ENCODE measurements around the gene DENND11. TPM values are rescaled to one million over a fixed set of nuclear protein-coding genes. Genes with fewer than 3 reads are reported as not detected.

DENND11 gene
- total and polyA plus RNA-seq, 10 of the 15 experiments (the other 5 are each of a cell fraction or from before 2014, with no cell fraction given), result 2.7 to 47.0 (median 26.6) TPM

GRCh38 chr7:141688043-141688442, 13.9 kb downstream of the DENND11 start (continued):
- TF ChIP-seq WRNIP1 (IDR thresholded peaks at IDR 0.05; ENCODE audit: borderline replicate concordance, low read depth, low read length), result no peak
- no peak for TF ChIP-seq SIN3A (IDR thresholded peaks at IDR 0.05; ENCODE audit: low read depth, low read length)
- TF ChIP-seq LARP7 (IDR thresholded peaks at IDR 0.05), result no peak
- TF ChIP-seq NRF1 (conservative IDR thresholded peaks at IDR 0.05; ENCODE audit: low read depth, low read length), result no peak
- no peak for TF ChIP-seq PML (IDR thresholded peaks at IDR 0.05; ENCODE audit: low read length)
- TF ChIP-seq NFIC (IDR thresholded peaks at IDR 0.05; ENCODE audit: low read depth, low read length), result no peak
- no peak for TF ChIP-seq NR2C2 (IDR thresholded peaks at IDR 0.05; ENCODE audit: borderline replicate concordance, control insufficient read depth, insufficient read length, low read depth)
- no peak for TF ChIP-seq SMARCA5 (IDR thresholded peaks at IDR 0.05)
- TF ChIP-seq ZNF592 (IDR thresholded peaks at IDR 0.05), result no peak
- TF ChIP-seq USF2 (IDR thresholded peaks at IDR 0.05; ENCODE audit: borderline replicate concordance, low read depth, low read length), result no peak
